GM12864 (cell line): ENCODE results near the gene LPGAT1.
"Not testable (repeated sequence)": the region's sequence is repeated elsewhere in the genome, so short reads cannot be mapped to it uniquely, and the experiment has no call there.

Source experiments
- DNase-seq: peaks from one replicate; pipeline ENCODE4 v3.0.0-alpha.2; 2011; ENCODE audit warnings: low read depth
- H3K4me3 ChIP-seq: 2 replicates; pipeline ENCODE4 v1.5.1; 2011; ENCODE audit warnings: mild to moderate bottlenecking, low read depth, low read length, control low read depth
- TF ChIP-seq, protein P1 (sequence below): IDR thresholded peaks from 2 replicates; pipeline ENCODE4 v1.5.1; 2011; ENCODE audit warnings: low read depth, mild to moderate bottlenecking, moderate library complexity, low read length, control low read depth, inconsistent platforms; ENCODE audit errors: missing control alignments

Gene LPGAT1

GRCh38 chr1:211830328-211831142 is at the start of gene LPGAT1:
Gene LPGAT1 (minus strand): TSS chr1:211830763. CDS start chr1:211829296, 1,467 bp downstream.
- no peak for DNase-seq
- TF ChIP-seq, protein P1, sequence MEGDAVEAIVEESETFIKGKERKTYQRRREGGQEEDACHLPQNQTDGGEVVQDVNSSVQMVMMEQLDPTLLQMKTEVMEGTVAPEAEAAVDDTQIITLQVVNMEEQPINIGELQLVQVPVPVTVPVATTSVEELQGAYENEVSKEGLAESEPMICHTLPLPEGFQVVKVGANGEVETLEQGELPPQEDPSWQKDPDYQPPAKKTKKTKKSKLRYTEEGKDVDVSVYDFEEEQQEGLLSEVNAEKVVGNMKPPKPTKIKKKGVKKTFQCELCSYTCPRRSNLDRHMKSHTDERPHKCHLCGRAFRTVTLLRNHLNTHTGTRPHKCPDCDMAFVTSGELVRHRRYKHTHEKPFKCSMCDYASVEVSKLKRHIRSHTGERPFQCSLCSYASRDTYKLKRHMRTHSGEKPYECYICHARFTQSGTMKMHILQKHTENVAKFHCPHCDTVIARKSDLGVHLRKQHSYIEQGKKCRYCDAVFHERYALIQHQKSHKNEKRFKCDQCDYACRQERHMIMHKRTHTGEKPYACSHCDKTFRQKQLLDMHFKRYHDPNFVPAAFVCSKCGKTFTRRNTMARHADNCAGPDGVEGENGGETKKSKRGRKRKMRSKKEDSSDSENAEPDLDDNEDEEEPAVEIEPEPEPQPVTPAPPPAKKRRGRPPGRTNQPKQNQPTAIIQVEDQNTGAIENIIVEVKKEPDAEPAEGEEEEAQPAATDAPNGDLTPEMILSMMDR, result peak; percentile 52
- H3K4me3 ChIP-seq, result peak within 1 kb of the TSS; percentile 83

DNA sequence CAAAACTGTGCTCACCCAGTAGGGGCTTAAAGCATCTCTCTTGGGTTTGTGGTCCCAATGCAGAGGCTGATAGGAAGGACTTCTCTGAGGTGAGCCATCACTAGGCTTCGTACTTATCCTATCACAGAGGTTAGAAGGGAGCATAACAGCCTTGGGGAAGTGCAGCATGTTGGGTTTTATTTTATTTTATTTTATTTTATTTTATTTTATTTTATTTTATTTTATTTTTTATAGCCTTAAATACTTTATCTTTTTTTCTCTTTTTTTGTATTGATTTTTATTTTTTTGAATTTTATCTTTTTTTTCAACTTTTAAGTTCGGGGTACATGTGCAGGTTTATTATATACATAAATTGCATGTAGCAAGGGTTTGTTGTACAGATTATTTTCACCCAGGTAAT is 48.9 kb upstream of the LPGAT1 start:
- no peak for DNase-seq
- TF ChIP-seq, protein P1, result no peak
- no peak overlapping the region for H3K4me3 ChIP-seq

GRCh38 chr1:211876851-211877590 is 46.5 kb upstream of the LPGAT1 start:
- H3K4me3 ChIP-seq, result no peak overlapping the region
- TF ChIP-seq, protein P1, result no peak
- DNase-seq, result no peak

DNA sequence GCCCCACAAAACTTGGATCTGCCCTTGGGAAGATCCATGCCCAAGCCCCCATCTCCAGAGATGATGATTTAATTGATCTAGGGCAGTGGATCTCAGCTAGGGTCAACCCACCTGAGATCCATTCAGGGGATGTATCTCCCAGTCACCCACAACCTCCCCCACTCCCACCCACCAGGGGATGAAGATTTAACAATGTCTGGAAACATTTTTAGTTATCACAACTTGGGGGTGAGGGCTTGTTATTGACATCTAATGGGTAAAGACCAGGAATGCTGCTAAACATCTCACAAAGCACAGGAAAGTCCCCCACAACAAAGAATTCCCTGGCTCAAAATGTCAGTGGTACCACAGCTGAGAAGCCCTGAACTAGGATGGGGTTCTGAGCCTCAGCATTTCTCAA is 45.0 kb upstream of the LPGAT1 start:
- TF ChIP-seq, protein P1, result no peak
- H3K4me3 ChIP-seq, result no peak overlapping the region
- DNase-seq, result no peak

GRCh38 chr1:211874521-211875347 is 44.2 kb upstream of the LPGAT1 start:
- H3K4me3 ChIP-seq, result no peak overlapping the region
- TF ChIP-seq, protein P1, result no peak
- no peak for DNase-seq

- H3K4me3 ChIP-seq, DNase-seq: not testable (repeated sequence)
These were observed 43.2 kb upstream of the LPGAT1 start for GRCh38 chr1:211873731-211874130.

- DNase-seq, result no peak
- TF ChIP-seq, protein P1, result no peak
- no peak overlapping the region for H3K4me3 ChIP-seq
These were observed 39.6 kb upstream of the LPGAT1 start for GRCh38 chr1:211870156-211870555.
